CD4-positive, alpha-beta T cell treated with Interleukin-6 at 100 ng/mL for 8 hours (primary cell): ENCODE measurements around the gene FANCC.

Experiments used
- DNase-seq: peaks from one replicate; pipeline ENCODE4 v3.0.0-alpha.2; 2020; ENCODE audit warnings: mixed read lengths, low spot score

FANCC gene

DNA sequence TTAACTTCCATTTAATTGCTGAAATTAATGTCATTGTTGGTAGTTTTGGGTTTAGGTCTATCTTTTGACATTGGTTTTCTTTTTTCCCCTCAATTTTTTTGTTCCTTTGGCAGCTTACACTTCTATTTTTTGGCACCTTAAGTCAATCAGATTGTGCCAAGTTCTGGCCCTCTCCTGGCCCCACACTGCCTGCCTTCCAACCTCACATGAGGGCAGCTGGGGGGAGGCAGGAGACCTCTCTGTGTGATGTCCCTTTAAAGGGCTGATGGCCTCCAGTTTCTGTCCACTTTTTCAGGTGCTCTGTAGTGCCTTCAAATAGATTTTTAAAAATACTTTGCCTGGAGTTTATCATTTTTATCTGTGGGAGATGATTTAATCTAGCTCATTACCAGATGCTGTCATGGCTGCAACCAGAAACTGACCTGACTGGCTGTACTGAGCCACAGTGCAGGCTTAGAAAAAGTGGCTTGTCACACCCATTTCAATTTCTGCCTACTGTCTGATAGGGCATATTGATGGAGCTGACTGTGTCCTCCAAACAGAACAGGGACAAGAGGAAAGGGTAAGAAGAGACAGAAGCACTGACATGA lies 196.6 kb downstream of the FANCC start:
- no peak for DNase-seq

DNA sequence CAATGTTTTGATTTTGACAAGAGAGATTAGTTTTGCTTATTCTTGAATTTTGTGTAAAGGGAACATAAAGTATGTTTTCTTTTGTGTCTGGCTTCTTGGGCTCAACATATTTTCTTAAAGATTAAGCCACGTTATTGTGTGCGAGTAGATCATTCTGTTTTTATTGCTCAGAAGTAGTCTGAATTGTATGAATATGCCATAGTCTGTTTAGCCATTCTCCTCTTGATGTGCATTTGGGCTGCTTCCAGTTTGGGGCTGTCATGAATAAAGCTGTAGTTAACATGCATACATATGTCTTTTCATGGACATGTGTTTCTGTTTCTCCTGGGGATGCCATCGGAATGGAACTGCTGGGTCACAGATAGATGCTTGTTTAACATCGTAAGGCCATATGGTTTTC lies 198.9 kb downstream of the FANCC start:
- DNase-seq = no peak

DNA sequence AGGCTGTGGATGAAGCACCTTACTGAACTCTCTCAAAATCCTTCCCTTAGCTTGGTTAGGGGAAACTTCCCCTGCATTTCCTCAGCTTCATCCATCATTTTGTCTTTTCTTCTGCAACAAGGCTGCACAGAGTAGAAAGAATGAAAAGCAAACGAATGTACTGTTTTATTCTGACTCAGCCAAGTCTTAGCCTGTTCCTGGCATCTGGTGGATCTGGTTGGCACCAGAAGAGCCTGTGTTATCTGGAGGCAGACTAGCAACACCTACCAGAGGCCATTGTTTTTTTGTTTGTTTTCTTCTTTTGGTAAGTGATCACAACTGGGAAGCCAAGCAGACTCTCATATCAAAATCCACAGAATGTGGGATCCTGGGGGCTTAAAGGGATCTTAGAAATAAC lies 200.7 kb downstream of the FANCC start:
- DNase-seq = no peak

DNA sequence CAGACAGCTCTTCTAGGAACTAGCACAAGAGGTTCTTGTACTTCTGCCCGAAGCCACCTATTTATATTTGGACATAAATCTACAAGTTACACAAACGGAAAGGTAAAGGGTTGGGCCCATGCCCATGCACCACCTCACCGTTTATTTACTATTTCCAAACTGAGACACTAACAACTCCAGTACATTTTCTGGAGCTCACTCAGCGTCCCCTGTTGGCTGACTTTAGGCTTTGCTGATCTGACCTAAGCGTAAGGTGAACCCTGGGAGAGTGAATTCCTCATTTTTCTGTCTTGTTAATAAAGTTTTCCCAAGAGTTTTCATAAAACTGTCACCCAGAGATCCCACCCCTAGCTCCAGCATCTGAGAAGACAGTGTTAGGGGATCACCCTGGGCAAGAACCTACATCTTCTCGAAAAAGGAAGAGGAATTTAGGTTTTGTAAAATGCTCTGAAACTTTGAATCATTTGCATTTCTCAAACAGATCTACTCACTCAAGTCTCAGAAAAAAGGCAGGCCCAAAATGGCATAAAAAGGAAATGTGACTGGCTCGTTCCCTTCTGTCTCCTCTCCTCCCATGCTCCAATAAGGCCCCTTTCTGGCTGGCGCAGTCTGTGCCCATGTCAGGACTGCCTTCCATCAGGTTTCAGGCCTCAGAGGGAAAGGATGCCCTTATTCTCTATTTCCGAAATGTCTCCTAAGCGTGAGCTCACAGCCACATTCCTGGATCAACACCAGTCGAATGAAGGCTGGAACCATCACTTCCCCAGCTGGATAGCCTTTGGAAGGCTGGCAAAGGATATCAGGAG lies 201.3 kb downstream of the FANCC start:
- DNase-seq = no peak

DNA sequence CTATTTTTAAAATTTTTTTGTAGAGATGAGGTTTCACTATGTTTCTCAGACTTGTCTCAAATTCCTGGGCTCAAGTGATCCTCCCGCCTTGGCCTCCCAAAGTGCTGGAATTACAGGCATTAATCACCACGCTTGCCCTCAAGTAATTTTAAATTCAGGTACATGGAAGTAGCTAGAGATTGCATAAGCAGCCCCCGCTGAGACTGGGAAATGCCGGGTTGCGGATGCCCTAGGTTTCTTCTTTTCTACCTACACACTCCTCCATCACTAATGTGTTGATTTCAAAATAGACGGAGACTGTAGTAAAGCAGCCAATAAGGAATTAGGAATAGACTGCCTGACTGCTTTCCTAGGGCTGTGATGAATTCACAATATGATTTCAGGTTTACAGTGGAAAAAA lies 202.4 kb downstream of the FANCC start:
- no peak for DNase-seq

DNA sequence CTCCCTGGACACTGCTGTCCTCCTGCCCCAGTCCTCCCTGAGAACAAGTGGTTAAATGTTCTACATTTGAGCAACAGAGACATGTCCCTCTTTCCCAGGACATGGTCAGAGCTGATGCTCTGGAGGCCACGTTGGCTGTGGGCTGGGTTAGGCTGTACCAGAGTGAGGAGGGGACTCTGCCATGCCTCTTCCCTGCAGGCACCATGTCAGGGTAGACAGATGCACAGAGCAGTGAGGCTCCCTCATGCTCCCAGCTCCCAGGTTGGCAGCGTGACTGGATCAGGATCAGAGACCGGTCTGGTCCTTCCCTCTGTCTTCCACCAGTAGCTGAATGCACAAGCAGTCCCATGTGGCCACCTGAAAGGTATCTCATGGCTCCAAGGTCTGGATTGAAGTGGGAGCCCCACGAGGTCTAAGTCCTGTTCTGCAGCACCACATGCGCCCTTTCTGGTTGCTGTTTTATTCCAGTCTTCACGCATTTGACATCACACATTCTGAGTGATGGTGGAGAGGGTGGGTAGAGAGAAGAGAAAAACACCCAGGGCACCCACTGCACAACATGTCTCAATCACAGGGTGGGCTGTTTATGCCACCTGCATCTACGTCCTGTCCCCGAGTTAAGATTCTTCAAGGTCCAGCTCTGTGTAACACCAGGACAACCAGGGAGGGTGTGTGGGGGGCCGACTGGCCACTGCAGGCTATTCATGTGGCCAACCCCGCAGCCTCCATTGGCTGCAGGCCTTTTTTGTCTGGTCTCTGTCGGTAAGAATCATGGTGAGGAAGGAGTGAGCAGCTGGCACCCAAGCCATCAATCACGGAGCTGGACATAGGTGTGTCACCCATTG lies 204.9 kb downstream of the FANCC start:
- no peak for DNase-seq

DNA sequence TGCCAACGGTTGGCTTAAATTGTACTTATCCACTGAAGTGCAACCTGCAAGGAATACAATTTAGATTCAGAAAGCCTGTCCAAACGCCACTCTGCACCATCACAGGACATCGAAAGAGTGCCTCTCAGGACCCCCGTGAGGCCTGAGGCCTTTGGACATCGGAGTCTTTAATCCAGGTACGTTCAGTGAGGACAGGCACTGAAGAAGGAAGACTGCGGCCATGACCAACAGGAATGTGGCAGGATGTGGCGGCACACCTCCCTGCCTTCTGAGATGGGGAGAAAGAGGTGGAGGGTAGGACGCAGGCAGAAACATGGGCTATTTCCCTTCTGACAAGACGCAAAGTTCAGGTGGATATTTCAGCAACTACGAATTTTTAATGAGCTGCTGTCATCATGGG lies 205.8 kb downstream of the FANCC start:
- no peak for DNase-seq

DNA sequence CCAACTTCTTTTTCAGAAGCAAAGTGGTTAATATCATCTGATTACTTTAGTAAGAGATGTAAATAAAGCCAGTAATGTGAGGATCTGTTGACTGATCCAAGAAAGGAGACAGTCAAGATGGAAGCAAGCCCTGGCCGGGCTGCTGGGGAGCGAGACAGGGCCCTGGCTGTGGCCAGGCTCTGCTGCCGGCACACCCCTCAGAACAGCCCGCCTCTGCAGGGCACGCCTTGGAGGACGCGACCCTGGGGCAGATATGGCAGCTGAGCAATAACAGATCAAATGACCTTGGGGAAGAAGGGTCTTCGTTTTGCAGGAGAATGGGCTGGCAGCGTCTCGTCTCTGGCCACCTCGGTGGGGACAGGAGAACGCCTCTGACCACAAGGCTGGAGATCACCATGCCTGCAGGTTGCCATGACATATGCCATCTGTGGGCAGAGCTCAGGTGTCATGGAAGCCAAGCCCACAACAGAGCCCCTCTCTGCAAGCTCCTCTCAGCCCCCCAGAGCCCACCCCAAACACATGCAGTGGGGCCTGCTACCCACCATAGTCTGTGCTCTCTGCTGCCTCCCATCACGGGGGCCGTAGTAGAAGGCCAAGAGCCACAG lies 206.5 kb downstream of the FANCC start:
- DNase-seq = no peak

DNA sequence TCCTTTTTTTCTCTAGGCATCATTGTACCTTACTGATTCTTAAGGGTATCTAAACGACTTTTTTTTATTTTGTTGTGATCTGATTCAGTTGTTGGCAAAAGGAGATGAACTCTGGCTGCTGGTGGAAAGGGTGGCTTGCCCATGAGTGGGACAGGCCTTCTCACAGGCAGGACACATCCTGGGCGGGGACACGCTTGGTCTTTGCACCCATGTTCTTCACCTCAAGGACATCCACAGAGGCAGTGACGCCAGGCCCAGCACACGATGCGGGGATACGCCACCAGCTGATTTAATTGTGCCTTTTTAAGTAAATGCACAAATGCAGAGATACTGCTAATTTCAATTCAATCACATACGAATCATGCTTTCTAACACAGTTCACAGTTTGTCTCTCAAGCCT lies 208.1 kb downstream of the FANCC start:
- no peak for DNase-seq

DNA sequence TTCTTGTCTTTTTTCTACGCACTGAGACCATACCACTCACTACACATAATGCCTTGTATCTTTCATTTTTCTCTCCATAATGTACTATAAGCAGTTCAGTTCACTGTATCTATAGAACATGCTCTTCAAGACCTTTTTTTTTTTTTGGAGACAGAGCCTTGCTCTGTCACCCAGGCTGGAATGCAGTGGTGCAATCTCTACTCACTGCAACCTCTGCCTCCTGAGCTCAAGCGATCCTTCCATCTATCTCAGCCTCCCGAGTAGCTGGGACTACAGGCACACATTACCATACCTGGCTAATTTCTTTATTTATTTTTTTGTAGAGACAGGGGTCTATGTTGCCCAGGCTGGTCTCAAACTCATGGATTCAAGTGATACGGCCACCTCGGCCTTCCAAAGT lies 208.7 kb downstream of the FANCC start:
- DNase-seq = no peak

DNA sequence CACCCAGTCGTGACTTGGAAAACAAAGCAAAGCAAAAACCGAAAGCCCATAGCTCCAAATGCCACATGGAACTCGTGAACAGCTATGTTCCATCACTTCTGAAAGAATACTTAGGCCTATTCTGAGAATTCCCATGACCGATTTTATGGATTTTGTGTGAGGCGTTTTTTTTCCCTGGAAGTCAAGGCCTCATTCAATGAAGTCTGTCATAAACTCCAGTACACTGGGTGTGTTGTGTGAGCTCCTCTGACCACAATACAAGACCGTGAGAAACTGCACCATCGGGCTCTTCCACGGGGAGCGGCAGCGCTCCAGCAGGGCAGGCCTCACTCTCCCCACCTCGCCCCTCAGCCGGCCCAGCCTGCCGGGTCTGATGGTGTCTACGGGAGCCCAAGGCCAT lies 209.5 kb downstream of the FANCC start:
- no peak for DNase-seq

DNA sequence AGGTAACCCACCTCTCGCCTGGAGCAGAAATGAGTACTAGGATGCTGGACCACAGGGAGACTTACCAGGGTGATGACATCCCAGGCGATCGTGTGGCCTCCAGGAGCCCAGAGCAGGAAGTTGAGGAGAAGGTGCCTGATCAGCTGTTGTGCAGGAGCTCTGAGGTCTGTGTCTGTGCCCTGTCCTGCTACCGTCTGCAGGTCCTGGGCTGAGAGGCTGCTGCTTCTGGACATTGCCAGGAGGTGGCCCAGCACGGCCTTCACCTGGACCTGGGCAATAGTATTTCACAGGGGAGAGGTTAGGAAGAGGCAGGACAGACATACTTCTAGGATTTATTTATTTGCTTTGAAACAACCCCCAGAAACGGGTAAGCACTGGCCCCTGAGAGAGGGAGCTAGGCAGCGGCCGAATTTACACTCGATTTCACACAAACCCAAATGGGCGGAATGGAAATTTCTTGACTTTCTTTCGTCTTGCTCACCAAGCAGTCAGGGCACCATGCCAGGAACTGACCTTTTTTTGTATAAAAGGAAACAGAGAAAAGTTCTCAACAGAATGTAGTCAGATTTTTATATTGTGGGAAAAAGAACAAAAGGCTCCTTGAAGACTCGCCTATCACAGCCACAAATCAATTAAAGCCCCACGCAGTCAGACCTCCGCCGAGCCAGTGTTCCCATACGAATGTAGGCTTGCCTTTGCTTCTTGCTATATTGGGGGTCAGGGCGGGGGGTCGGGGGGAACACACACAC lies 210.3 kb downstream of the FANCC start:
- DNase-seq = no peak

DNA sequence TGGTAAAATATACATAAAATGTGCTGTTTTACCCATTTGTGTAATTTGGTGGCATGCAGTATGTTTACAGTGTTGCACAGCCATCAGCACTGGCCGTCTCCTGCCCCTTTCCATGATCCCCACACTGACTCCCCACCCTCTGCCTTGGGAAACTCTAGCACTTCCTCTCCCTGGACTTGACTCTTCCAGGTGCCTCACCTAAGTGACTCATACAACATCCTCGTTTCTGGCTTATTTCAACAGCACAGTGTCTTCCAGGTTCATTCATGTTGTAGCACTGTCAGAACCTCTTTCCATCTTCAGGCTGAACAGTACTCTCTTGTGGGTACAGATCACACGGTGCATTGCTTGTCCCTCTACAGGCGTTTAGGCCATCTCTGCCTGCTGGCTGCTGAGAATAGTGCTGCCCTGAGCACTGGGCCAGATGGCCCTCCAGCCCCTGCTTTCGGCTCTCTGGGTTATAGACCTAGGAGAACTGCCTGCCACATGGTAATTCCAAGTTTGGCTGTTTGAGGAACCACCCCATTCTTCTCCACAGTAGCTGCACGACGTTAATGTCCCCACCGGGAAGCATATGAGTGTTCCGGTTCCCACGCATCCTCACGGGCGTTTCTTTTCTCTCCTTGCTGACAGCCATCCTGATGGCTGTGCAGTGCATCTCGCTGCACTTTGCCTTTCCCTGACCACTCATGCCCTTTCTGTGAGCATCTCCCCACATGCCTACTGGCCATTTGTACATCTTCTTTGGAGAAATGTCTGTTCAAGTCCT lies 211.8 kb downstream of the FANCC start:
- no peak for DNase-seq

DNA sequence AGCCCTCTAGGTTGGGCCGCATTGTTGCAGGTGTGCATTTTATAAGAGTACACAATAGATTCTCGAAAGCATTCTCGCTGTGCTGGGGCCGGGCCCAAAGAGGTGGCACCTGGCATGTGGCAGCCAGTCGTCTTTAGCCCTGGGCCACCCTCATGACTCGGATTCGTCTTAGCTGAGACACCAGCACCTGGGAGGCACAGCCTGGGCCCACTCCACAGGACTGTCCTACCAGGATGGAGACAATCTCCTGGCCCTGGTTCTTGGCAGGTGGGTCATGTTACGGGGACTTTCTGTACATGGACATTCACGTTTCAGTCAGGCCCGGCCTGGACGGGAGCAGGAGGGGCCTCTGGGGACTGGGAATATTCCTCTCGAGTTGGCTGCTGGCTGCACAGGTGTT lies 212.5 kb downstream of the FANCC start:
- DNase-seq = no peak

DNA sequence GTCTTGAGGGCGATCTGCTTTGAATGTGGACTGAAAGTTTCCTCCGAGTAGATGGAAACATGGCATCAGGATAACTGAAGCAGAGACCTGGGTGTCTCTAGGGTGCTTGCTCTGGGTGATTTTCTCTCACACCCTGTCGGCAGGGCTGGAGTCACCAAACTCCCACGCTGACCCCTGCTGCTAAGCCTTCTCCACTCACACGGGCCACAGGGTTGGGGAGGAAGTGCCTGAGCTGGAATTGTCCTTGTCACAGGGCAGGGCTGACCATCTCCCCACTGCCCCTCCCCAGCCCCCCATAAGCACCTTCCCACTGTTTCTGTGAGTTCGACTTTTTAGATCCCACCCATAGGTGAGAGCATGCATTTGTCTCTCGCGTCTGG lies 212.9 kb downstream of the FANCC start:
- DNase-seq = no peak

DNA sequence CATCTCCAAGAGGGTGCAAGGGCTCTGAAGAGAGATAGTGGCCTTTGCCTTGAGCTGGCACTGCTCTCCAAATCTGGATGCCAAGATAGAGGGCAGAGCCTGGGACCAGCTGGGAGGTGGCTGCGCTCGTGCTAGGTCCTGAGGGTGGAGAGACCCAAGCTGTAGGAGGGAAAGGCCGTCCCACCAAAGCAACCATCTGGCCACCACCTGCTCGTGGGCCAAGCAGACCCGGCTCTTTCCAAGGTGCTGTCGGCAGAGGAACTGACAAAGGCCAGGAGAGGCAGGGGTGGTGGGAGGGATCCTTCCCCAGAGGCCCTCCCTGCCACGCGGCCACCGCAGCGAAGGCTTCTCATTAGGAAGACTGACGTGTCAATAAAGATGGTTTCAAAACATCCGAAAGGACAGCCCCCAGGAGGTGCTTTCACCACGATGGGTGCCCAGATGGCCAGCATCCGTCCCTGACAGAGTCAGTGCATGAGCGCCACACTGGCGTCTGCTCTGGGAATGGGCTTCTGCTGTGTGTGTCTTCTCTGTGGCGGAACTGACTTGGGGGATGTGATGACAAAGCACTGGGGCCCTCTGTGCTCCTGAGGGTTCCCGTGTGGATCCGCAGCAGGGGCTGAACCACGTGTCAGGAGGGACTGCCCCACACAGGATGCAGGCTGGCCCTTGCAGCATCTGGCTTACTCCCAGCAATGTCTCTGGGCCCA lies 213.5 kb downstream of the FANCC start:
- no peak for DNase-seq

DNA sequence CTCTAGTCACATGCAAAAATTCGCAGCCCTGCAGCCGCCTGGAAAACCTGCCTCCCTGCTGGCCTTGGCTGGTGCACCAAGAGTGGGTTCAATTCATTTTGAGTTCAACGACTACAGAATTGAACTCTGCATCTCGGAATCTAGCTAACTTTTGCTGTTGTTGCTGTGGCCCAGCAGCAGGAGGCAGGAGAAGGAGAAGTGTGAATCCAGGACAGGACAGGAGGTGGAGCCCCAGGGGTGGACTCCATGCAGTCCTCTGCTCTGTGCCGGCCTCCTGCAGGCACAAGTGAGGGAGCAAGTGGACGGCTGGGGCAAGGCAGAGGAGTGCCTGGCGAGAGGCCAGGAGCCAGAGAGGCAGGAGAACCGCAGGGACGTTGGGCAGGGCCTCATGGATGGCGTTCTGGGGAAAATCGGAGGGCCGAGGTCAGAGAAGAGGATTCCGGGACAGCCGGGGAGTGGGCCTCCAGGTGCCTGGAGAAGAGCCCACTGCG lies 214.2 kb downstream of the FANCC start:
- DNase-seq = no peak

DNA sequence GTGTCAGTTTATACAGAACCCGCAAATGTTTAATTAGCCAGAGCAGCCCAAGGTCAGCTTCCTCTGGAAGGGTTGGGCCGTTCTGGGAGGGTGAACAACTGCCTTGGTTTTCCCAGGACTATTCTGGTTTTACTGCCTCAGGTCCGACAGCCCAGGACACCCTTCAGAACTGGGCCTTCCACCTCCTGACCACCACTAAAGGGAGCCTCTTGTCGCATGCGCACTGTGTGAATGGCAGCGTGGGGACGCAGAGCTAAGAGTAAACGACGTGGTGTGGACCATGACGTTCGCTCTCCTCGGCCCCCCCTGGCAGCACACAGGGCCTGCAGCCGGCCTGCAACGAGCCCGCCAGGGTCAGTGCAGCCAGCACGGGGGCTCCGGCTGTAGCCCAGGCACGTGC lies 214.9 kb downstream of the FANCC start:
- DNase-seq = no peak

DNA sequence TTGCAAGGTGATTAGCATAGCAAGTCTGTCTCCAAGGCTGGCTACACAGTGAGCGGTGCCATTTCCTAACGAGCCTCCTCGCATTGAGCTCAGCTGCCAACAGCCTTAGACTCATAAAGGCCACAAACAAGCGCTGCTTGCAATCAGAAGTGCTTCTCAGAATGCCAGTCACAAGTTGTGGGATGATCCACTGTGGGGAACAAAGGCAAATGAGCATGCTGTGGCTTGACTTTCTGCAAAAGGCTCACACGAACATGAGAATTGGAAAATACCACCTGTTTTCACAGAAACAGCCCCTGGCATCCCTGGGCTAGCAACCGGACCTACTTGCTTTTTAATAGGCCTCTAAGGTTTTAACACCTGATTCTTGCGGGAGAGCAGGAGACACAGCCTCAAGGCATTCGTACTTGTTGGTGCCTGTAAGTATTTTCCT lies 215.5 kb downstream of the FANCC start:
- no peak for DNase-seq

DNA sequence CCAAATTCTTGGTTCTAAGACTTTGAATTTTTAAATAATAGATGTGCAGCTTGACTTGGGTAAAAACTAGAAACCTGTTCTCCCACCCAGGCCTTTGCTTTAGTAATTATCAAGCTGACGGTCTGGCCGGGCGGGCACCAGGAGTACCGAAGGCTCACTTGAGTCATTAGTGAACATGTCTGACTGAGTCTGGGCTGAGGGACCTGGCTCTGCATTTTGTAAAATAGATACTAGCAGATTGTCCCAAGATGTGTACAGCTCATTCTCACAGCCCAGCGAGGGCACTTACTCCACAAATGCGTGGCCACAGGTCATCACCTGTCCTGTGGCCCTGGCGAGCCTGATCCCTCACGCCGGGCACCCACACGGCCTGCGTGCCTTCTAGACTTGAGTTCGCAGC lies 216.2 kb downstream of the FANCC start:
- DNase-seq = no peak
